22Rv1 (cell line): ENCODE data around the gene DYRK1A.

Experiments
- CTCF ChIP-seq: fragments of 450-650 bp; IDR thresholded peaks from 2 replicates; pipeline ENCODE4 v1.5.1; 2017; ENCODE audit warnings: mild to moderate bottlenecking
- ZFX ChIP-seq: fragments of 450-650 bp; IDR thresholded peaks from 2 replicates; pipeline ENCODE4 v1.6.1; 2017; ENCODE audit warnings: antibody characterized with exemption, borderline replicate concordance

GRCh38 chr21:37324558-37324957, 42.0 kb upstream of the DYRK1A start:
- TF ChIP-seq CTCF, result no peak
- TF ChIP-seq ZFX, result no peak
